Skin of body (tissue), 2 donors: ENCODE data around the gene CAPN15. TPM values are rescaled to one million over a fixed set of nuclear protein-coding genes. Genes with fewer than 3 reads are reported as not detected.
"Not testable (repeated sequence)": the region's sequence is repeated elsewhere in the genome, so short reads cannot be mapped to it uniquely, and the experiment has no call there.

Experiments
- DNase-seq: peaks from one replicate; lab custom pipeline; 2025; lab: John Stamatoyannopoulos, UW
- total RNA-seq: library from RNA; depleted of rRNA; stranded (reverse); fragments of >200 nt; gene quantifications from one replicate; pipeline ENCODE4 v1.2.3, GENCODE V29; 2014

CAPN15 gene
- 10.2 TPM for total RNA-seq

DNA sequence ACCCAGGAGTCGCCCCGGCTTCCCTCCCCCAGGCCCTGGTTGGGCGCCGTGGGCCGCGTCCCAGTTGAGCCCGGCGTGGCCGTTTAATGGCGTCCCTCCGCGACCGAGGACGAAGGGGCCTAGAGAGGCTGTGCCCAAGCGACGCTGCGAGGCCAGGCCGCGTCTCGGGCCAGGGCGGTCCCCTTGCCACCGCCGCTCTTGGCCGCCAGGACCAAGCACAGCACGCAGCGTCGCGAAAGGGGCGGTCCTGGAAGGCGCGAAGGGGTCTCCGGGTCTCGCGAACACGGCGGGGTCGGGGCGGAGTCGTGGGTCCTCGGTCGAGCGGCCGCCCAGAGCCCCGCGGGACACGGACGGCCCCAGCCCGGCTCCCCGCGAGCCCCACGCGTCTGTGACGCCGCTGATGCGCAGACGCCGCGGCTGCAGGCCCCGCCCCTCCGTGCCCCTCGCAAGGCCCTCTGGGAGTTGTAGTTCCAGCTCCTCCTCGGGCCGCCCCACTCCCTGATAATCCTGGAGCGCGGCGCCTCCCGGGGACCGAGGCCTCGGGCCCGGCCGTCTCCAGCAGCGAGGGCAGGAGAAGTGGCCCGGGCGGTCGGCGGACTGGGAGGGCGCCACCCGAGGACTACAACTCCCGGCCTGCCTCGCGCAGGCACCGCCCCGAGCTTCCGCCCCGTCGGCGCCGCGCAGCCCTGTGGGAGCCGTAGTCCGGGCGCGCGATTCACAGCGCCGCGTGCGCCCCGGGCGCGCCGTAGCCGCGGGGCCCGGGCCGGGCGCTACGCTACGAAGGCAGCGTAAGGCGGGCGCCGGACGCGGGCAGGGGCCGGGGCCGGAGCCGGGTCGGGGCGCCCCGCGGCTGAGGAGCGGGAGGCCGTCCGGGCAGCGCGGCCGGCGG lies at the start of gene CAPN15:
Gene CAPN15, plus strand, starts transcription at position 698 of the 889 bp plus-strand sequence. CDS start 19,127 bp downstream, outside the sequence.
- peak; percentile 72 for DNase-seq

DNA sequence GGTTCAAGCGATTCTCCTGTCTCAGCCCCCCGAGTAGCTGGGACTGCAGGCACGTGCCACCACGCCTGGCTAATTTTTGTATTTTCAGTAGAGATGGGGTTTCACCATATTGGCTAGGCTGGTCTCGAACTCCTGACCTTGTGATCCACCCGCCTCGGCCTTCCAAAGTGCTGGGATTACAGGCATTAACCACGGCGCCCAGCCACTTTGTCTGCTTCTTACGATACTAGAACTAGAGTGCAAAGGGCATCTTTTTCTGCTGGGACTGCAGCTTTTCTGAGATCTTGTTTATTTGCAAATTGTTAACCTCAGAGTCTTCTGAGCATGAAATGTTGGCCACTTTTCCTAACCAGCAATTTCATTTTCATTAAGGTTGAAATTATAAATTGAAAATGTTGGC lies 49.2 kb upstream of the CAPN15 start:
- not testable (repeated sequence) for DNase-seq

DNA sequence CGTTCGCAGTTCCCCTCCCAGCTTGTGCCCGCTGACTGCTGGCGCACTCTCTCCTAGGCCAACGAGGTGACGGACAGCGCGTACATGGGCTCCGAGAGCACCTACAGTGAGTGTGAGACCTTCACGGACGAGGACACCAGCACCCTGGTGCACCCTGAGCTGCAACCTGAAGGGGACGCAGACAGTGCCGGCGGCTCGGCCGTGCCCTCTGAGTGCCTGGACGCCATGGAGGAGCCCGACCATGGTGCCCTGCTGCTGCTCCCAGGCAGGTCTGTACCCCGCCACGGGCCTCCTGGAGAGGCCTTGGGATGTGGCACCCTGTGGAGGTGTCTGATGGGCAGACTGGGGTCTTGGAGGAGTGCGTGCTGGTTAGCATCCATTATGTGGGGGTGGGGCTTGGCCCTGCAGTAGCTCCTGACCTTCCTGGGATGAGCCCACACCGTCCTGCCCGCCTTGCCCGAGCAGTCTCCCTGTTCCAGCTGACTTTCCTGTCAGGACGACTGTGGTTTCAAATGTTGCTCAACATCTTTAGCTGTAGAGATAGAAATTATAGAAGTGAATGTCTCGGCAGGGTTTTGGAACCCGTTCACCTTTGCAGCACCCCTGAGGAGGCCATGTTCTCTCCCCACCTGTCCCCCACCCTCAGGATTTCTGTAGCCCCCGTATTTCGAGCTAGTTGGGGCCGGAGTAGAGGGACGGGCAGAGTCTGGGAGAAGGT lies 44.9 kb upstream of the CAPN15 start:
- DNase-seq, result no peak

DNA sequence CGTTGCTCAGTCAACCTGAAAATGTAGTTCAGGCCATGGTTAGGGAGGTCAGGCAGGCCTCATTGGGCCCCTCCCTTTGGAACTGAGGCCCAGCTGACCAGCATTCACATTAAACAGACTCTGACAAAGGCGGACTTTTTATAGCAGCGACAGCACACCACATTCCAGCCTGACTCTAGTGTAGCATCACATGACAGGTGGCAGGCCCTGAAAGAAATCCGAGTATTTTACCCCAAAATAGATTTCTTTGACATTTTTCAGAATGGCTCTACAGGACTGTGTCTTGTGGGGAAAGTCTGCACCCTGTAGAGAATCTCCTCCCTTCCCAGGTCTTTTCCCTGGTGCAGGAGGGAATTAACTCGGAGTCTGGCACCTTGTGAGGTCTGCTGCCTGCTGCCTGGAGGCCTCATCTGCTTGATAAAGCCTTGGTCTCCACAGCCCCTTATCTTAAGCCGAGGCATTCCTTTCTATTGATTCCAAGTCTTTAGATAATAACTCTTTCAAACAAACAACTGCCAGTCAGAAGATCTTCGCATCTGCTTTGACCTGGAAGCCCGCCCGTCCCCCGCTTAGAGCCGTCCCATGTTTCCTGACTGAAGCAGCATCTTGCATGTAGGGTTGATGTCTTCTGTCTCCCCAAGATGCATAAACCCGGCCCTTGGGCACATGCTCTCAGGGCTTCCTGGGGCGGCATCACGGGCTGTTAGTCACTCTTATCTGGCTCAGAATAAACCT lies 44.0 kb upstream of the CAPN15 start:
- DNase-seq, result no peak

DNA sequence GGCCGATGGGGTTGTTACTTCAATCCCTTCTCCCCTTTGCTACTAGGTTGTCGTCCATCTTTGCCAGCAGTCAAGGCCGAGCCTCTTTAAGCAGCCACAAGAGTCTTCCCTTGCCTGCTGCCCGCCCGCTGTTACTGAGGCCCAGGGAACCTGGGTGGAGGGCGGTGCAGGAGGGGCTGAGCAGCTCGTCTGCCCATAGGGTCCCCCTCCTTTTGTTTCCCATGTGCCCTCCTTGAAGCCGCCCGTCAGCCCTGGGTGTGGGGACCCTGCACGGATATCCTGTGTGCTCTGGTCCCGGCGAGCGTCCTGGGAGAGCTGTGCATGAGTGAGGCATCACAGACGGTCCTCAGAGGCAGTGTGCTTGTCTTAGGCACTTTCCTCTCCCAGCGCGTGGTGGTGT lies 37.9 kb upstream of the CAPN15 start:
- DNase-seq, result no peak

DNA sequence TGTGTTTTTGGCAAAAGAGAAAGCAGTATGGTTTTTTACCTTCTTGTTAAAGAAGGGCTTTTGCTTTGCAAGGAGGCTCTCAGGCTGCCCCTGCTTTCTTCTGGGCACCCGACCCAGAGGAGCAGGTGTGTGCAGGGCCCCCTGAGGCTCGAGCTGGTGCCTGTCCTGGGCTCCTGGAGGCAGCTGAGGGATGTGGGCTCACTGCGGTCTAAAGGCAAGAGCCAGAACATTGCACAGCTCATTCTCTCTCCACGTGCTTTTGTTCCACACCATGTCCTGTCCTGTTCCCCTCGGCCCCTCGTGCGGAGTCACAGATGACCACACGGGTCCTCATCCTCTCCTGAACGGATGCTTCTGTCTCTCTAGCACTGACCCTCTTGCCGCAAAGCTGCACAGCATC lies 36.7 kb upstream of the CAPN15 start:
- DNase-seq, result no peak

DNA sequence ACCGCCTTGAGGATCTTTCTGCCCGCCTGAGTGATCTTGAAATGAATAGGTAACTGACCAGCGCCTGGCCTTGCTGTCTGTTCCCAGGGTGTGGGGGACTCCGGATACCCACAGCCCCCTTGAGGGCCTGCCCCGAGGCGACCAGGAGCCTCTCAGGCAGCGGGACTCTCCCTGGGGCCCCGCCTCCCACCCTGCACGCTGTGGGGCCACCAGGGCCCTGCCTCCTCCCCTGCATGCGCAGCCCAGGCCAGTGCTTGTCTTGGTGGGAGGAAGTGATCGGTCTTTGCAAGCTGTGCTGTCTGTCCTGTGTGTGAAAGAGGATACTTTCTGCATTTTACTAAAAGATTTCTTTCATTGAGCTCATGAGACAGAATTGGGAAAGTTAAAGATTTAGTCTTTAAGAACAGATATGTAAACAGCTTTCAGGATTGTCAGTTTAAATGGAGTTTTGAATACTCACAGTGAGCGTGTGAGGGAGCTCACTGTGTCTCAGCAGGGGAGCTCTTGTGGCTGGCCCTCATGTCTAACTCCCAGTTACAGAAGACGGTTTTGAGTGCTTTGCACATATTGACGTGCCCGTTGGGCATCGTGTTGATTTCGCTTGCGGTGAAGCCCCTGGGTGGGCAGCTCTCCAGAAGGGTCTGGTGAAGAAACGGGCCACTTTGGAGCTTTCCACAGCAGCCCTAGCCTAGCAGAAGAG lies 36.1 kb upstream of the CAPN15 start:
- no peak for DNase-seq

DNA sequence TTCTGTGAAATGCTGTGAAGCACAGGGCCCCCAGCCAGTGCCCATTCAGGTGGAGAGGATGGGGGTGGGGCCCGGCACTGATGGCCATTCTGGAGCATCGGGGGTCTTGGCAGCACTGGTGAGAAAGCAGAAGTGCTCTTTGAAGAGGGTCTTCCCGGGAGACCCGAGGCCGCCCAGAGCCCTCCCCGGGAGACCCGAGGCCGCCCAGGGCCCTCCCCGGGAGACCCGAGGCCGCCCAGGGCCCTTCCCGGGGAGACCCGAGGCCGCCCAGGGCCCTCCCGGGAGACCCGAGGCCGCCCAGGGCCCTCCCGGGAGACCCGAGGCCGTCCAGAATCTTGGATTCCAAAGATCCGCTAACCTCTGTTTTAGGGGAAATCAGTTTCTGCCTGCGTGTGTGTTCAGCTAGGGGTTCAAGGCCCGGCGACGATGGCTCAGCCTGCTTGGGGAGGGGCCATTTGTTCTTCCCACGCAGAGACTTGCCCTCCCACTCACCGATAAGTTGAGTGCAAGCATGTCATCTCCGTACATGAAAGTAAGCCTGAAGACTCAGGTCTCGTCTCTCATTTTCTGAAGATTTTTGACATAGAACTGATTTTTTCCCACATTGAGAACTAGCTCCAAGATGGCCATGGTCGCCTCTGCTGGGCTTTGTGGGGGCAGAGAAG lies 35.2 kb upstream of the CAPN15 start:
- DNase-seq, result no peak

DNA sequence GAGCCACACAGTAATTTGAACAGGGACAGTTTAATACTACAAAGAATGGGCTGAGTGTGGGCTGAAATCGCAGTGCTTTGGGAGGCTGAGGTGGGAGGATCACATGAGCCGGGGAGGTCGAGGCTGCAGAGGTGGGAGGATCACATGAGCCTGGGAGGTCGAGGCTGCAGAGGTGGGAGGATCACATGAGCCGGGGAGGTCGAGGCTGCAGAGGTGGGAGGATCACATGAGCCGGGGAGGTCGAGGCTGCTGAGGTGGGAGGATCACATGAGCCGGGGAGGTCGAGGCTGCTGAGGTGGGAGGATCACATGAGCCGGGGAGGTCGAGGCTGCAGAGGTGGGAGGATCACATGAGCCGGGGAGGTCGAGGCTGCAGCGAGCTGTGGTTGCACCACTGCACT lies 32.8 kb upstream of the CAPN15 start:
- not testable (repeated sequence) for DNase-seq

DNA sequence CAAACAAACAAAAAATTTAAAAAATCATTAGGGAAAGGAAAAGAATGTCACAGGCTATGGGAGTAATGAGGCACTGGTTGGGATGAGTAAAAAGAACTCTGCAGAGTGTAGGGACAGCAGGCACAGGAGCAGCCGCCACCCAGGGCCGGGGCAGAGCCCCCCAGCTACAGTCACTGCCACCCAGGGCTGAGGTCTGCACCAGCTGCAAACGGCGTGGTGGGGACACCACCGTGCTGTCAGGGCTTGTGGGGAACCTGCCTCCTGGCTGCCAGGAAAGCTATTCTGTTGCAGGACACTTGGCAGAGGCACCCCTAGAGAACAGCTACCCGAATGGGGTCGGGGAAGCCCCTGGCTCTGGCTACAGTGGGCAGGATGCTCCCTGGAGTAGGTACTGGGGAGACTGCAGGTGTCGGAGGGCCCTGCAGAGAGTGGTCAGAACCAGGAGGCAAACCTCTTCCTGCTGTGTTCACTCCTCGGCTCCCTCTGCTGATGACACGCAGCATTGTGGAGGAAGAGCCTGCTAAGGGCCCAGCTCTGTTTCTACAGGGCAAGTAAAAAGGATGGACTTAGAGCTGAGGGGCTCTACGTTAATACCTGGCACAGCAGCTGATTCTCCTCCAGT lies 32.3 kb upstream of the CAPN15 start:
- DNase-seq, result no peak

DNA sequence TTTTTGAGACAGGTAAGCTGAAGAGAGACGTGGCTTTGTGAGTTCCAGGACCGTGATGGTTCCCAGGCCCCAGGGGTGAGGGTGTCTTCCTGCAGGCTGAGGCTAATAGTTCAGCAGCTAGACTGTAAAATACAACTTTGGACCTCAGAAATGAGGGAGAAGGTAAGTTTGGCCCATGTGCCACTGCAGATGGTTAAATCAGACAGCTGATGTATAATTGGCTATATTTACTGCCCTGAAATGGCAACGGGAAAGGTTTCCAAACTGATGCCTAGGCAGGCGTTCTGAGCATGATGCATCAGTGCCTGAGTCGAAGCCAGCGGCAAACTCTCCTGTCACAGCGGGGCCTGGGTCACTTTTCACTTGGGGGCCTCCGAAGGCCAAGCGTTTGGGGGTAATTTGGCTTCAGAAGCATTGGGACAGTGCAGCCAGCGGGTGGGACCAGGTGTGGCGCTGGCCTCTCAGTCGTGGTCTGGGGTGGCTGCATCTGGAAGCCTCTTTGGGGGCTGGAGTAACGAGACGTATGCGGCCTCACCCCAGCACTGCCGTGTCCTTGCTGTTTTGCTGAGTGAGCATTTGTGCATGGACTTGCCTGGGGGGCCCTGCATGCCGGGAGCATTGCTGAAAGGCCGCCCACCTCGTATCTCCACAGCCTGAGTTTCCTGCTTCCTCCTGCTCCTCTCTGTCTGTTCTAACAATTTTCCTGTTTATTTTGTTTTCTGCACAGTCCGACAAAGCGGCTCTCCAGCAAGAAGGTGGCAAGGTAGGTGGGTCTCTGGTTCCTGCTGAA lies 31.2 kb upstream of the CAPN15 start:
- DNase-seq, result no peak

DNA sequence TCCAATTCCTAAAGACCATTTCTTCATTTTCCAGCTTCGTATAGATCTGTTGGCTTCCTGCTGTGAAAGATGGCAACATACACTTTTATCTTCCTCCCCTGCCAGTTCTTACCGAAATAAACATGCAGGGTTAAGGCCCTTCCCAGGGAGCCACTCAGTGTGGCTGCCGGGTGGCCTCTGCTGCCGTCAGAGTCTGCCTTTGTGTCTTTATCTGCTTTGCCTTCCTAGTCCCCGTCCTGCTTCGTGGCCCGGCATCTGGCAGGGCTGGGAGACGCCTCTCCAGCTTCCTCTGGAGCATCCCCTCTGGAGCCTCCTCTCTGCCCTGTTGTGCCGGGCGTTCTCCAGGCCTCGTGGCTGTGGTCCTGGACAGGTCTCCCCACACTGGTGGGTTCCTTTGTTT lies 30.3 kb upstream of the CAPN15 start:
- DNase-seq, result no peak

DNA sequence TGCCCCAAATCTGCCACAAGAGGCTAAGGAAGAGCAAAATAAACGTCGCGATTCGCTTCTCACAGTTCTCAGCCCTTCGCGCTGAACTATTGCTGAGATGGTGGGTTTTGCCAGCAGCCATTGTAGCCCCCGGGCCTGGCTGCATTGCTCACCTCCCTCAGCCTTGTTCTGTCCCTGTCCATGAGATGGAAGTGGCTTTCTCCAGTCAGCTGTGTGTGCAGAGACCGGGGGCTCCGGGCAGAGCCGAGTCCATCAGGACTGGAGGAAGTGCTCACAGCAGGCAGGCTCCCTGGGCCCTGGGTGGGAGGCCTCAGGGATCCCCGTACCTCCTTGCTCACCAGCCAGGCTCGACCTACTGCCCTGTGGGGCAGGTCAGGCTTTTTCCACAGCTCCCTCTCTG lies 27.6 kb upstream of the CAPN15 start:
- no peak for DNase-seq

DNA sequence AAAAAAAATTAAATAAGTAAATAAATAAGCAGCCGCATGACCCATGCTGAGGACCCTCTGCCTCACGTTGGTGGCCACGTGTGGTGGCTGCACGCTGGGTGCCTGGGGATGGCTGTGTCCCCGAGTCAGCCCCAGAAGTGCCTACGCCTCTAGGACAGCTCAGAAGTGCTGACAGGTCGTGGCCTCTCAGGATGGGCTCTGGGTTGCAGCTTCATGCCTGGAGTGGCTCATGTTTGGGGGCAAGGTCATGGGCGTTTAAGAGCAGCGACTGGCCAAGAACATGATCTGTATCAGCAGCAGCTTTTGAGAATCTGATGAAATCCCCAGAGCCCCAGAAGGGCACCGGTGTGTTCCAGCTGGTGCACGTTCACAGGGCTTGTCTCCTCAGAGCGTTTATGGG lies 26.8 kb upstream of the CAPN15 start:
- DNase-seq, result no peak

DNA sequence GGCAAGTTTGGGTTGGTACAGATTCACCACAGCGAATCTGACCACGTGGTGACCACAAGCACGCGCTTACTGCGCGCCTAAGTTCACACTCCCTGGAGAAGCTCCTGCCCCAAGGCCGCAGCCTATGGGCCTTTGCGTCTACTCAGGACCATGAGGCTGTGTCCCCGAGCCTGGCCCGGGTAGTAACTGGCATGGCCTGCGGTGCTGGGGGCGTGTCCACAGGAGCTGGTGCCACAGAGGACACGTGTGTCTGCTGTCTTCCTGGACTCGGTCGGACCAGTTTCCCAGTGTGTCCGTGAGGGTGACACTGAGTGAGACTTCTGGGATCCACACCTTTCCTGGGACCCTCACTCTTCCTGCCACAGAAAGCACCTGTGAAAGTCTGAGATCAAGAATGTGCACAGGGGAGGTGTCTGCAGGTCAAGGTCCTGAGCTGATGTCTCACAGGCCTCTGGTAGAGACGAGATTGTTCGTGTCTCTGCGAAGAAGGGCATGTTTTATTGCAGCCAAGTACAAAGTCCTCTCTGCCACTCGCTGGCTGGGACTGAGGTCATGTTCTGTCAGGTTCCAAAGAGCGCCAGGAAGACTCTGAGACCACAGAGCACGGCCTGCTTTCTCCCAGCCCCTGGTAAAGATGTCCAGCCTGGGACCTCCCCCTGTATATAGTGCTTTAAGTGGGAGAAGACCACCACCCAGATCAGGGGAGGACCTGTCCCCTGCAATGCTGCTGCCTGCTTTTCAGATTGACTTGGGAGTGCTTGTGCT lies 25.2 kb upstream of the CAPN15 start:
- DNase-seq, result no peak

DNA sequence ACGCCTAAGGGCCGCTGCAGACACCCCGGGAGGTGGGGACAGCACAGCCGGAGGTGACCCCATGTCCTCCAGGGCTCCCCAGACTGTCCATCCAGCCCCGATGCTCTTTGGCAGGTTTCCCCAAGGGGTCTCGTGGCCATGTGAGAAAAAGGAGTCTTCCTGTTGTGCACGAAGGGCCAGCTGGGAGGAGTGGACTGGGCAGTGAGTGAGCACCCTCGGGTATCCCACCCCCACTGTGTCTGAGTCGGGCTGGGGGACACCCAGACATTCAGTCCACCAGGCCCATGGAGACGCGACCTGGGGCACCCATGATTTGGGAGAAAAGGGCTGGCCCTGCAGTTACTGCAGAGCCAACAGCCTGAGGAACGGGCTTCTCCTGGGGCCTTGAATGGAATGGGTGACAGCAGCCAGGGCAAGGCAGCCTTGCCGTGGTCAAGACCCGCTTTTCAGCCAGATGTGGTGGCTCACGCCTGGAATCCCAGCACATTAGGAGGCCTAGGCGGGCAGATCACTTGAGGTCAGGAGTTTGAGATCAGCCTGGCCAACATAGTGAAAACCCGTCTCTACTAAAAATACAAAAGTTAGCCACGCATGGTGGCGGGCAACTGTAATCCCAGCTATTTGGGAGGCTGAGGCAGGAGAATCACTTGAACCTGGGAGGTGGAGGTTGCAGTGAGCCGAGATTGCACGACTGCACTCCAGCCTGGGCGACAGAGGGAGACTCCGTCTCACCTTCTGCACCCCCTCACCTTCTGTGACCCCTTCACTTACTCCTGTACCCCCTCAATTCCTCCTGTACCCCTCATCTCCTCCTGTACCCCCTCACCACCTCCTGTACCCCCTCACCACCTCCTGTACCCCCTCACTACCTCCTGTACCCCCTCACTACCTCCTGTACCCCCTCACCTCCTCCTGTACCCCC lies 24.1 kb upstream of the CAPN15 start:
- DNase-seq, result no peak

DNA sequence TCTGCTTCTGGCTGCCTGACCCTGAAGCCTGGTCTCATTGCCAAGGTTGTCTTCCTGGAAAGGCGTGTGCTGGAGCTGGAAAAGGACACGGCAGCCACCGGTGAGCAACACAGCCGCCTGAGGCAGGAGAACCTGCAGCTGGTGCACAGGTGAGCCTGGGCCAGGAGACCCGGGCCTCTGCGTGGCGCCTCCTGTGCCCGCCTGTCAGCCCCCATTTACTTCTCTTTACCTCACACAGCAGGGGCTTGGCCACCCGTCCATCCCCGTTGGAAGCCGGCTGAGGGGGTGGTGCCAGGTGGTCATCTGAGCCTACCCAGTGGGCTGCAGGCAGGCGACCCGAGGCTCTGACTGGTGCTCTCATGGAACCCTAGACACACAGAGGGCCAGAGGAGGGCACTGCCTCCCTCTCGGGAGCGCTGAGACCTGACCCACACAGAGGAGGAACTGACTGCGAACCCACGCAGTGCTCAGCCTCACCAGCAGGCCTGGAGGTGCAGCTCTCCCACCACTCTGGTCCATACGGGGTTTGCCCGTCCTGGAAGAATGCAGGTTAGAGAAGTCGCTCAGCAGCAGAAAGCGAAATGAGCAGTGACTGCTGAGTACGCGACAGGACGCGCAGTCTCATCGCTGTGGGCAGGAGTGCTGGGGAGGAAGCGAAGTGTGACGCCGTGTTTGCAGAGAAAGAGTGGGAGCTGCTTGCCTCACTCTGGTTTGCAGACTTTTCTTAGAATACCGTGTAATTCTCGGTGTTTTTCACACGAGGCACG lies 21.9 kb upstream of the CAPN15 start:
- no peak for DNase-seq
